DMS 273 (cell line): ENCODE measurements around the gene INTS1.

Experiments
- DNase-seq: peaks from one replicate; lab custom pipeline; 2025; ENCODE audit not compliant: unreplicated experiment; lab: John Stamatoyannopoulos, UW

INTS1 gene

GRCh38 chr7:1490837-1491236, 13.4 kb downstream of the INTS1 start:
- DNase-seq = no peak

DNA sequence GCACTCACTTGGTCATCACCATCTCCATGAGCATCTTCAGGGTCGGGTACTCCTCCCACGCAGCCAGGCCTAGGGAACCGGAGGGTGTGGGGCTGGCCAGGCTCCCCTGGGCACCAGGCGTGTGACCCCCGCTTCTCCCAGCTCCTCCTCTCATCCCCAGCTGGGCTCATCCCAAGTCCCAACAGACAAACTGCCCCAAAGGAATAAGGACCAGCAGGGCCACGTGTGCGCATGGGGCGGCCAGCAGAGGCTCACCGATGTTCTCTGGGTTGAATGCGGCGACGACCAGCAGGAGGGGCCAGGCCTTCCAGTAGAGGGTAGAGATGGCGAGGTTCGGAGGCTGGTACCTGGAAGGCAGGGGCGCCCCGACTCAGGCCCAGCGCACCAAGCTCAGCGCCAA, 14.9 kb downstream of the INTS1 start:
- no peak for DNase-seq

DNA sequence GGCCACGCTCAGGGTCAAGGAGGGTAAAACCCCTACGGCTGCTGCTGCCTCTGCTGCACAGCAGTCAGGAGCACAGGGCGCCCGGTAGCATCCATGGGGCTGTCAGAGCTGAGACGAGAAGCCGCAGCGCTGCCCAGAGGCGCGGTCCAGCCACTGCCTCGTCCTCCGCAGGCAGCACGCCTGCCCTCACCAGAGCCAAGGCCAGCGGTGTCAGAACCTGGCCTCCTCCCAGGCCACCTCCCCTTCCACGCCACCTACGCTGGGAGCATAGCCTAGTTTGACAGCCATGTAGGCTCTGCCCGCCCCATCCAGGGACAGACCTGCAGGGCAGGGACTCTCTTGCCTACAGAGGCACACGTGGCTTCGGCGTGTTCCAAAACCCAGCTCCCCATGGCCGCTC, 16.2 kb downstream of the INTS1 start:
- no peak for DNase-seq

DNA sequence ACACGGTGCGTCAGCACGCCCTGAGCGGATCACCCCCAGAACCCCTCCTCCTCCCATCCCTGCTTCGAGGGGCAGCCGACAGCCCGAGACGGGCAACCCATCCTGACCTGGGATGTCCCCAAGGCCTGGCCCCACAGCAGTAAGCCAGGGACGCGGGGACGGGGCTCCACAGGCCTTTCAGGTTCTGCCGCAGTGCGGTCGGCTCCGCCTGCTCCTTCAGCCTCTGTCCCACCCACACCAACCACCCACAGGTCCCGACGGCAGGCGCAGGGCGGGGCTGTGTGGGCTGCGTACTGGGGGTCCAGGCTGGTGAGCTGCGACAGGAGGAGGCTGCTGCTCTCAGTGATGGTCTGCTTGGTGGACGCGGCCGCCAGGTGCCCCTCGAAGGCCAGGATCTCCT, 16.7 kb downstream of the INTS1 start:
- DNase-seq = no peak

DNA sequence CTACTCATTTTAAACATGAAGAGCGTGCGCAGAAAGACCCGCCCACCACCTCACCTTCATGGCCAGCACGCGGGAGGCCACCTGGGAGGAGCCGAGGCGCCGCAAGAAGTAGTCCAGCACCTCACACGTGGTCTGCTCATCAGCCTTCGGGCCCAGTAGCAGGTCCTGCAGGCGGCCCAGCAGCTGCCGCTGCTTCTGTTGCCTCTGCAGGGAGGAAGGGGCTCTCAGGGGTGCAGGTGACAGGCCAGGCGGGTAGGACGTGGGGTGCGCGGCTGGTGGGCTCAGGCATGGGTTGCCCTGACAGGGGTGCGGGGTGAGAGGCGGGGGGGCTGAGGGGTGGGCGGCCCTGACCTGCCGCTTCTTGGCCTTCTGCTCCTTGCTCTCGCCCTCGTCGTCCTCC, 17.6 kb downstream of the INTS1 start:
- no peak for DNase-seq

GRCh38 chr7:1485156-1485555, 19.0 kb downstream of the INTS1 start:
- no peak for DNase-seq

GRCh38 chr7:1484569-1484968, 19.6 kb downstream of the INTS1 start:
- DNase-seq = no peak

- no peak for DNase-seq
Observed at GRCh38 chr7:1483536-1484505, 20.4 kb downstream of the INTS1 start.

GRCh38 chr7:1483079-1483478, 21.1 kb downstream of the INTS1 start:
- no peak for DNase-seq

DNA sequence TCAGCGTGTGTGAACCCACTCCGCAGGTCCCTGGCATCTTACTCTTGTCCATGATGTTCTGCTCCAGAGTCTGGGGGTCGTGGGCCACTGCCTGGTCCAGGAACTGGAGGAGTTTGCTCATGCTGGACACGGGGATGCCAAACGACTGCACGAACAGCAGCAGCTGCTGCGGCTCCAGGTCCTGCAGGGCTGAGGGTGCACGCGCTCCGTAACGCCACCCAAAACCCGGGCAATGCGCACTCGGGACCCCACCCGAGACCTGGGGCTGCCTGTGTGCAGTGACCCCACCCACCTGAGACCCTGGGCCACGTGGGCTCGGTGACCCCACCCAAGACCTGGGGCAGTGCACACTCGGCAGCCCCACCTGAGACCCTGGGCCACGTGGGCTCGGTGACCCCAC, 22.9 kb downstream of the INTS1 start:
- no peak for DNase-seq

- no peak for DNase-seq
Observed at GRCh38 chr7:1480670-1481069, 23.5 kb downstream of the INTS1 start.

DNA sequence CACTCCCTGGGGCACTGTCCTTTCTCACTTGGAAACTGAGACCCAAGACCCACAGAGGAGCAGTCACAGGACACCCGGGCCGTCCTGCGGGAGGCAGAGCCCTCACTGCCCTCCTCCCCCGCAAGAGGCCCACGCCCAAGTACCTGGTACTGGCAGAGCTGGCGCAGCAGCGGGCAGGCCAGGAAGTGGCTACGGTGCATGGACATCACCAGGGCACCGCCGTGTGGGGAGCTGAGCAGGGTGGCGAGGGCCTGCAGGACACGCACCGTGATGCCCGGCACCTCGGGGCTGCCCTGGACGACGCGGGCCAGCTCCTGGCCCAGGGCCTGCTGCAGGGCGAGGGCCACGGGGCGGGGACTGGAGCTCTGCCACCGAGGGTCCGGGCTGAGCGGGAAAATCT, 24.9 kb downstream of the INTS1 start:
- DNase-seq = no peak

DNA sequence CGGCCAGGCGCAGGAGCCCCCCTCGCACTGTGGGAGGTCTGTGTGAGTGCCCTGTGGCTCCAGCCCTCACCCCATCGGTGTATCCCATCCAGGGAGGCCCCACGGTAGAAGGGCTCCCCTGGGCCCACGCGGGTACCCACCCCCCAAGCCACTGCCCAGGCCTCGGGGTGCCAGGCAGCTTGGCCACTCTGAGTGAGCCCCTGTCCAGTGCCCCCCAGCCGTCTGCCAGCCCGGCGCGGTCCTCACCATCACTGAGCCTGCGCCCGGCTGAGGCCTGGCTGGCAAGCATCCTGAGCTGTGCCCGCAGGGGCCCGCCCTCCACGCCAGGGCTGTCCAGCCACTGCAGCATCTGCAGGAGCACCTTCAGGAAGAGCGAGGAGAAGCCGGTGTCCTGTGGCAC, 25.7 kb downstream of the INTS1 start:
- DNase-seq = no peak

DNA sequence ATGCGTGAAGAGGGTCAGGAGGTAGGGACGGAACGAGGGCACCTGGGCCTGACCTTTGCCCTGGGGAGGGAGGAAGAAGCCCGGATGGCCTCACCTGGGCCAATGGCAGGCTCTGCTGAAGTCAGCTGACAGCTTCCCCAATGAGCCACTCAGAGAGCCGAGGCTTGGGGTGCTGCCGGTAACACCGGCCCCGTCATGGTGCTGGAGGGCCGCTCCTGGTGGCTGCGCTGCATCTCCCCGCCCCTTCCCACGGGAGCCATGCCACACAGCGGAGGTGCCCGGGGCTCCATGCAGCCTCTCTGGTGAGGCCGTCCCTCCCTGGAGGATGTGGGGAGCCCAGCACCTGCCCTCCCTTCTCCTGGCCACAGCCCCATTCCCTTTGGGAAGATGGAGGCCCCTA, 27.3 kb downstream of the INTS1 start:
- no peak for DNase-seq

DNA sequence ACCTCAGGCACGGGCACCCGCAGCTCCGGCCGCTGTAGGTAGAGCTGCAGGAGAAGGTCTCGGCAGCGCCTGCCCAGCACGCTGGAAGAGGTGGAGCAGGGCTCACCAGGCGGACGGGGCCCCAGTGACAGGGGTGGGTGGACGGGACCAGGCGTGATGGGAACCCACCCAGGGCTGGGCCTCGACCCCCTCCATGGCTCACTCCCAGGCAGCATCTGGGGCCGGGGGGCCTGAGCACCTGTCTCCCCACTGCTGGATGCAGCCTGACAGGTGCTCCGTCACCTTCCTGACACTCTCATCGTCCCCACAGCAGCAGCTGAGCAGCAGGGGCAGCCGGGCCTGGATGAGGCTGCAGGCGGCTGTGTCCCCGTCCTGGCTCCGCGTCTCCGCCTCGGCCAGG, 28.2 kb downstream of the INTS1 start:
- DNase-seq = no peak

- DNase-seq = no peak
Observed at GRCh38 chr7:1475393-1475792, 28.8 kb downstream of the INTS1 start.

GRCh38 chr7:1474736-1475135, 29.5 kb downstream of the INTS1 start:
- DNase-seq = no peak

GRCh38 chr7:1473864-1474512, 30.2 kb downstream of the INTS1 start:
- DNase-seq = peak; percentile 96

- no peak for DNase-seq
Observed at GRCh38 chr7:1470901-1471300, 33.3 kb downstream of the INTS1 start.

- DNase-seq = no peak
Observed at GRCh38 chr7:1468643-1469298, 35.4 kb downstream of the INTS1 start.

GRCh38 chr7:1468203-1468602, 36.0 kb downstream of the INTS1 start:
- no peak for DNase-seq
